COLO668 (cell line): ENCODE results near the gene TTC21A.

Experiments used
- DNase-seq: peaks from one replicate; lab custom pipeline; 2025; ENCODE audit not compliant: unreplicated experiment; lab: John Stamatoyannopoulos, UW

Gene TTC21A

GRCh38 chr3:39135170-39135805, 27.8 kb downstream of the TTC21A start:
- DNase-seq, result no peak

GRCh38 chr3:39136533-39137434, 29.3 kb downstream of the TTC21A start:
- no peak for DNase-seq

- no peak for DNase-seq
These were observed 30.0 kb downstream of the TTC21A start for GRCh38 chr3:39137435-39137936.

DNA sequence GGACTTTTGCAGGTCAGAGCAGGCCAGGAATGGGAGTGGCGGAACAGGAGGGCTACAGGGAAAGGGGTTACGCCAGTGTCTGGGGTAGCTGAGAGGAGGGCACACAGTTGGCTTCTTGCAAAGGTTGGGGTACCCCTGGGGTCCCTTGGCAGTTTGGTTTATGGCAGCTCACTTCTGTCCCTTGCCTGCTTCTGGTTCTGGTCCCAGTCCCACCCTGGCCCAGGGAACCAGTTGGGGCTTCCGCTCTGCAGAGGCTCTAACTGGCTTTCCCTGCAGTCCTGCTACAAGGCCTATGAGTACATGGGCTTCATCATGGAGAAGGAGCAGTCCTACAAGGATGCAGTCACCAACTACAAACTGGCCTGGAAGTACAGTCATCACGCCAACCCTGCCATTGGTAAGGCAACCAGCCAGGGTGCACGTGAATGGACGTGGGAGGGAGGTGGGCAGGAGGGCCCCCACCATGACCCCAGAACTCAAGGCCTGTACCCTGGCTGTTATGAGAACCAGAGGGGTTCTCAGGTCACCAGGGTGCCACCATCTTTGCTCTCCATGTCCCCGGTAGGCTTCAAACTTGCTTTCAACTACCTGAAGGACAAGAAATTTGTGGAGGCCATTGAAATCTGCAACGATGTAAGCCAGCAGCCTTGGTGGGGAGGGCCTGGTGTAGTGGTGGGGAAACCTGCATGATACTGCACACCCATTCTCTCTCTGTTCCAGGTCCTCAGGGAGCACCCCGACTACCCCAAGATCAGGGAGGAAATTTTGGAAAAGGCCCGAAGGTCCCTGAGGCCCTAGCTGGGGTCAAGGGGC, 30.7 kb downstream of the TTC21A start:
- DNase-seq, result no peak

DNA sequence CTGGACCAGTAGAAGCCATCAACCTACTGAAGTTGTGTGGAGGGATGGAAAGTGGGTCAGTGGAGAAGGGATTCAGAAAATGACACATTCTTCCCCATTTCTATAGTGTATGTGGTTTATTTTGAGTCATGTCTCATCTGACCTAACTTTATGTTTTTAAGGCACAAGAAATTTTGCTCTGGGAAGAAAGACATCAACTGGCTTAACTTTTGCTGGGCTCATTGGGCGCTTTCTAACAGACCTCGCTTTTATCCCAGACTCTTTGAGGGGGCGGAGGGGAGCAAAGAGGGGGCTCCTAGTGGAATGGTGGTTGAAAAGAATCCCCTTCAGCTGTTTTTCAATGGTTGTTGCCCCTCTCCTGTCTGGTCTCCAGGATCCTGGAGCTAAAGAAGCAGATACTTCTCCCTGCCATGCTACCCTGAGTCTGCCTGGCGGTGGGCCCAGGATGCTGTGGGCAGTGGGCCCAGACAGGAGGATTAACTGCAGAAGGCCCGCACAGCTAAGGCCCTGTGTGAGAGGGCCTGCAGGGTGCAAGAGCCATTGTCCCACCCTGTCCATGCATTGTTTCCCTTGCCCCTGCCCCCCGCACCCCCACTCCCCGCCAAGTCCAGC, 31.4 kb downstream of the TTC21A start:
- DNase-seq, result no peak

DNA sequence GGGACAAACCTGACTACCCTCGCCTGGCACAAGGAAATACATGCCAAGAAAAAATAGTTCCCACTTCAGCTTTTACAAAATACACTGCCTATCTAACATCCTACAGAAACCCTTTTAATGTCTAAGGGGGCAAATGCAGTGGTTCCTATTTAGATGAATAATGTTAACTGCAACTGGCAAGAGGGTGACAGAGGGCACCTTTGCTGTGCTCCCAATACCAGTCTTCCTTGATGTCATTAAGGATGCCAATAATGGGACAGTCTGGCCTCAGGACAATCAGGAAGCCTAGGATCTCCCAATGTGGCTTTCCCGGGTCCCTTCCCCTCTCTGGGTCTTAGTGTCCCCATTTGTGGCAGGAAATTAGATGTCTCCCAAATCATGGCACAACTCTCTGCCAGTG, 32.0 kb downstream of the TTC21A start:
- no peak for DNase-seq

- DNase-seq, result no peak
These were observed 33.0 kb downstream of the TTC21A start for GRCh38 chr3:39140341-39140971.

DNA sequence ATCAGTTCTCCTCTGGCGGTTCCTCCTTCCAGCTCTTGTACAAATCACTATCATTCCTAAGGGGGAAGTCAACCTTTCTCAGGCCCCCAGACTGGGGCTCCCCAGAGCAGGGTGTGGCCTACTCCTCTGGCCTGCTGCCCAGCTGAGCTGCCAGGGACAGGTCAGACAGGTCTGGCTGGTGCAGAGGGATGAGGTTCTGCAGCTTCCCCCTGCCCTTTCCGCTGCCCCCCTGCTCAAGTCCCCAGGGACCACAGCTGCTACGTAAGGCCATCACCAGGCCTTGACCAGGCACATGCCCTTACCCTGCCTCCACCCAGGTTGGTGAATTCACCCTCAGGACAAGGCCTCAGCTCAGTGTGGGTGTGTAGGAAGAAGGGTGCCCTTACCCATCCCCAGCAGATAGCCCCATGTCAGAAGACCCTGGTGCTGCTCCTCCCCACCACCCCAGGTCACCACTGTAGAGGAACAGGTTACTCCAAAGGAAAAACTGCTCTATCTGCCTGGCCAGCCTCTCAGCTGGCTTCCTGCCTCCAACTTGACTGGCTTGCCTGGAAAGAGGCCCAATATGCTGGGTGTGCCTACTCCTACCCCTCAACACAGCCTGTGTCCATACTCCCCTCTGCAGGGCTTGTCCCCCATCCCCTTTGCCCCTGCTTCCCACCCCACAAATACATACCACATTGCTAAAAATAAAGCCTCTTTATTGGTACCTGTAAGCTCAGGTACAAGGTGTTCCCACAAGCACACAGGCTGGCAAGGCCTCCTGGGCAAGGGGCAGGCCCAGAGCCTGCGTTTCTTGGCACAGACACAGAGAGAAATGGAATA, 33.9 kb downstream of the TTC21A start:
- DNase-seq, result peak; percentile 51

- peak; percentile 74 for DNase-seq
These were observed 34.6 kb downstream of the TTC21A start for GRCh38 chr3:39142067-39142466.

GRCh38 chr3:39143051-39143885, 35.8 kb downstream of the TTC21A start:
- DNase-seq, result no peak

GRCh38 chr3:39144095-39144747, 36.7 kb downstream of the TTC21A start:
- DNase-seq, result peak; percentile 86

DNA sequence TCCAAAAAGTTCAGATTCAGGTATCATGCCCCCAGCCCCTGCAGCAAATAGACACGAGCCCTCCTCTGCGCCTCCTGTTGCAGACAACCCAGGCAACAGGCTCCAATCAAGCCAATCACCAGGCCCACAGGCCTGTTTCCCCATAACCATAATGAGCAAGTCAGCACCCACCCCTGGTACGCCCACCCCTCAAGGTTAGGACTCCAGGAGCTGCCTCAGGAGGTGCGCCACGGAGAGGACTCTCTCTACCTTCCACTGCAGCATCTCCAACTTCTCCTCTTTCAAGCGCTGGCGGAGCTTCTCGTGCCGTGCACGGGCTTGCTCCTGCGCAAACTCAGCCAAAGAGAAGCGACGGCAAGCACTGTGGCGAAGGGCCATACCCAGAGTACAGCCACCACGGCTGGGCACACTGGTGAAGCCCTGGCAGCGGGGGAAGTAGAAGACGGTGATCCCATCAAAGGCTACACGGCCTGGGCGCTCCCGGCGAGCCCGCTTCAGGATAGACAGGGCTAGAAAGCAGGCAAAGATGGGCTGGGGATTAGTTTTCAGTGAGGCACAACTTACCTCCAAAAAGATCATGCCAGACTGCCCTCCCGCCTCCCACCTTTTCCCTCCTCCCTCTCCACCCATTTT, 37.4 kb downstream of the TTC21A start:
- no peak for DNase-seq

DNA sequence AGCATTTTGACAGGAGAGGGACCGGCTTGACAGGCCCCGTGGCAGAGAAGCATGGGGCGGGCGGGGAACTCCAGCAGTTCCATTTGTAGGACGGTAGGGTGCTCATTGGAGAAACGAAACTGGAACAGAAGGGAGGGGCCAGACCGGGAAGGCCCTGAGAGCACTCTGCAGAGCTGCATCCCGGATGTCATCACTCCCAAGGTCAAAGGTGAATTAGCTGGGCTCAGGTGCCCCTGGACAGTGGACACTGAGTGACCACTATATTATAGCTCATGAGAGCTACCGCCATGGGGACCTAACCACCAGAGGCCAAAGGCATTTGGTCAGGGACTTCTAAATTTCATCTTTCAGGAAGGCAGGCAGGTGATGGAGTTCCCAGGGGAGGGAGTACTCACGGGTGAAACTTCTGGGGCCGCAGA, 38.6 kb downstream of the TTC21A start:
- no peak for DNase-seq

DNA sequence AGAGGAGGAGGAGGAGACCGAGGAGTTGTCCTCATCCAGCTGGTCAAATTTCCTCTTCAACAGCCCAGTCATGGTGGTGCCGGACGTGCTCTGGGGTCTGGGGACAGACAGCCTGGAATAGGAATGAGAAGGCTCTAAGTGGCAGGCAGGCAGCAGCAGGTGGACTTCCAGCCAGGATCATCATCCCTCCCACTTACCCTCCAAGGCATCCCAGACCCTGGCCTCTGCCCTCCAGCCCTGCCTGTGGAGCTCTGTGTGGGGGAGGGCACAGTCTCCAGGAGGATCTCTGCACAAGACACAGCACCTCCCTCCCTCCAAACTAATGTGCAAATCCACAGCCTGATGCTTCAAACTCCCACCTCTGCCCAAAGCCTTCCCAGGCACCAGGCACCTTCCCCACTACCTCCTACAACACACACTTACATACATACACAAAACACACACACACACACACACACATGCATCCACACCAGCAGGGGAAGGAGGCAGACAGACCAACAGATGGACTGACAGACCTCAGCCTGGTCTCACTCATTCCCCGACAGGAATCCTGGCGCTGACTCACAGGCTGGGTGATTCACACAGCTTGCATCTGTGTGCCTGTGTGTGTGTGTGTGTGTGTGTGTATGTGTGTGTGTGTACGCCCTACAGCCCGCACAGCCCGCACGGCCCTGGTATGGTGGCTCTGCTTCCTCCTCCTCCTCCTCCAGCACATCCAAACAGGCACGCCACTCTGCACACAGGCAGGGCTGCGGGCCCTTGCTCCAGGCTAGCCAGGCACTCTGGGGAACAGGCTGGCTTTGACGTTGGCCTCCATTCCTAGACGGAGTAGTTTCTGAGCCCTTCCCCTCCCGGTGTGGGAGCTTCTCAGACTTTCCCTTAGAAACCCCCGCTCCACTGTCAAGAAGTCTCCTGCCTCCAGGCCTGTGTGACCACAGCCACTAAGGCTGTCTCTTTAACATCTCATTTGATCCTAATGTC, 39.4 kb downstream of the TTC21A start:
- peak; percentile 48 for DNase-seq

GRCh38 chr3:39147711-39148434, 40.4 kb downstream of the TTC21A start:
- peak; percentile 11 for DNase-seq
